T-helper 1 cell treated with Interleukin-12 subunit alpha and Interleukin-12 subunit beta and Interleukin-4 antibody, amounts not matched to agents 30 ng/mL and 1 ng/mL, for 36 hours (primary cell): ENCODE measurements around the gene TAF11L4. TPM values are rescaled to one million over a fixed set of nuclear protein-coding genes. Genes with fewer than 3 reads are reported as not detected.
"Not testable (repeated sequence)": the region's sequence is repeated elsewhere in the genome, so short reads cannot be mapped to it uniquely, and the experiment has no call there.

Experiments
- intact Hi-C: fragments of 100-400 bp; cut with micrococcal nuclease; formaldehyde crosslinking; loops from one replicate; pipeline ENCODE4 v1.15.1; 2024
- total RNA-seq: library from RNA; stranded (reverse); gene quantifications from 2 replicates; pipeline ENCODE4 v1.2.3, GENCODE V29; 2022

The TAF11L4 gene
- not detected in 2 replicates for total RNA-seq

DNA sequence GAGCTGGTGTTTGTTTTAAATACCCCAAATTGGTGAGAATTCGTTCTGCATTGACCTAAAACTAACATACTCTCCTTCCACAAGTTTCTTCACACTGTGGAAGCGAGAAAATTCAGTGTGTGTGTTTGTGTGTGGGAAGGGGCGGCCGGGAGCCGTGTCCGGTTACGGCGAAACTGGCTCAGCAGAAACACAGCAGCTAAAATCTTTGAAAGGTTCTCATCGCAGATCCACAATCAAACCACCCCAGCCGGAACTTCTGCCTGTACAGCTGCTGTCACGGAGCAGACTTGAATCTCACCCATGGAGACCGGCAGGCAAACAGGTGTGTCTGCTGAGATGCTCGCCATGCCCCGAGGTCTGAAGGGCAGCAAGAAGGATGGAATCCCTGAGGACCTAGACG lies at the start of gene TAF11L4:
Gene TAF11L4, plus strand, starts transcription at position 301 of the 400 bp plus-strand sequence.
- intact Hi-C loops, result not testable (repeated sequence)

- intact Hi-C loops, result not testable (repeated sequence)
These were observed 46.5 kb upstream of the TAF11L4 start for GRCh38 chr5:17475064-17475463.

GRCh38 chr5:17477043-17477442 lies 44.6 kb upstream of the TAF11L4 start:
- intact Hi-C loops, result no loop called here

- intact Hi-C loops, result no loop called here
These were observed 43.9 kb upstream of the TAF11L4 start for GRCh38 chr5:17477573-17478265.

DNA sequence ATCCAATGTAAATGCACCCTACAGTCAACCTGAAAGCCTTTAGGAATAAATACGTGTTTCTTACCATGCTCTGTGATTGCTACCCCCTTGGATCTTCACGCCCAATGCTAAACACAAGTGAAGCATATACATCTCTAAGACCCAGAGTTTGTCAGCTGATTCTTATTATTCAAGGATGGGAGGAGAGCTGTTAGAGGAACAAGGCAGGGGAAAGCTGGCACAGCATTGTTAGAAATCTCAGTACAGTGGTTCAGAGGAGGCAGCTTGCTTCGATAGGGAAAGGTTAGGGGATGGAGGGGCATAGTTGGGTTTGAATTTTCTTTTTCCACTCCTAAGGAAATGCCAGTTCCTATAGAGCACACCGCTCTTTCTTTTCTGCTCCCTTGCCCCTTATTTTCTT lies 40.2 kb upstream of the TAF11L4 start:
- intact Hi-C loops, result no loop called here

DNA sequence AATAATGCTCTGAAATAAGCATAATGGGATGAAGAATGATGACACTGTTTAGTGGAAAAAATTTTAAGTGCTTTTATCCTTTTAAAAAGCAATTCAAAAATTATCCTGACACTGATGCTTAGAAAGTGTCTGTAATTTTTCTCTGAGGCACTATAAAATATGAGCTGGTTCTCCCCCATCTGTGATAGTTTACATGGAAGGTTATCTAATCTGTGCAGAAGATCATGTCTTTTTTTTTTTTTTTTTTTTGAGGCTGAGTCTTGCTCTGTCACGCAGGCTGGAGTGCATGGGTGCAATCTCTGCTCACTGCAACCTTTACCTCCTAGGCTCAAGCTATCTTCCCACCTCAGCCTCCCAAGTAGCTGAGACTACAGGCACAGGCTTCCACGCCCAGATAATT lies 38.8 kb upstream of the TAF11L4 start:
- intact Hi-C loops, result no loop called here

DNA sequence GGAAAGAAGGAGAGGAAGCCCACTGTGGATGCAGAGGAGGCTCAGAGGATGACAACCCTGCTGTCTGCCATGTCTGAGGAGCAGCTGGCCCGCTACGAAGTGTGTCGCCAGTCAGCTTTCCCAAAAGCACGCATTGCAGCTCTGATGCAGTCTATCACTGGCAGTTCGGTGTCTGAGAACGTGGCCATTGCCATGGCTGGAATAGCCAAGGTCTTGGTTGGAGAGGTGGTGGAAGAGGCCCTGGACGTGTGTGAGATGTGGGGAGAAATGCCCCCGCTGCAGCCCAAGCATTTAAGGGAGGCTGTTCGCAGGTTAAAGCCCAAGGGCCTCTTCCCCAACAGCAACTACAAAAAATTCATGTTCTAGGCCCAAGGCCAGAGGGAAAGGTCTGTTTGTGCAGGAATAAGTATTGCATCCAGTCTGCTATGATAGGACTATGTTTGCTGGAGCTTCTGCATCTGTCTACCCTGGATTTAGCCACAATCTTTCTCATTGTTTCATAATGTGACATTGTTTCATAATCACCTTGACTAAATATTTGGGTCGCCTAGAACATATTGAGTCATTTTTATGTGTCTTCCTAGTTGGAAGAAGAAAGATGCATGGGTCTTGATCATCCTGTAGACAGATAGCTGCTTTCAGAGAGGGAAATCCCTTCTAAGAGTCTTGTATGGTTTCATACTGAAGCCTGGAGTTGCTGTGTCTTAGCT lies 35.0 kb upstream of the TAF11L4 start:
- intact Hi-C loops, result not testable (repeated sequence)

DNA sequence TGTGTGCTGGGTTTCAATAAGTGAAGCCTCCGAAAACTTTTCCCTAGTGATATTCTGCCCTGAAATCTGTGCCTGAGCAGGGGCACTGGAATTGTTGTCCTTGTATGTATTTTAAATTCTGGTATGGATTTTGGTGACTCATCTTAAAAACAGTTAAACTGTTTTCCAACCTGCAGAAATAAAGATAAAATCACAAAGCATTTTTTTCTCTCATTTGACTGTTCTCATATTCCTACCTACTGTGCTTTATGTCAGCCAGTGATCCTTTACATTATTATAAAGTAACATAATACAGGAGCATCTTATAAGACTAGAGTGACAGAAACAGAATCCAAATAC lies 34.5 kb upstream of the TAF11L4 start:
- intact Hi-C loops, result no loop called here

DNA sequence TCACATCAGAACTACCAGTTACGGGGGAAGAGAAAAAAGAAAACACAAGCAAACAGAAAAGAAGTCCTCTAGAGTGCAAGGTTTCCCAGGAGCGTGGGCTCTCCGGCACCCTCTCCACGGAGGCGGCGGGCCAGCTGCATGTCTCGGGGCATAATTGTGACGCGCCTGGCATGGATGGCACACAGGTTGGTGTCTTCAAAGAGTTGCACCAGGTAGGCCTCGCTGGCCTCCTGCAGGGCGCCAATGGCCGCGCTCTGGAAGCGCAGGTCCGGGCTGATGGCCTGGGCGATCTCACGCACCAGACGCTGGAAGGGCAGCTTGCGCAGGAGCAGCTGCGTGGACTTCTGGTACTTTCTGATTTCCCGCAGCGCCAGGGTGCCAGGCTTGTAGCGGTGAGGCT lies 30.3 kb upstream of the TAF11L4 start:
- intact Hi-C loops, result not testable (repeated sequence)

DNA sequence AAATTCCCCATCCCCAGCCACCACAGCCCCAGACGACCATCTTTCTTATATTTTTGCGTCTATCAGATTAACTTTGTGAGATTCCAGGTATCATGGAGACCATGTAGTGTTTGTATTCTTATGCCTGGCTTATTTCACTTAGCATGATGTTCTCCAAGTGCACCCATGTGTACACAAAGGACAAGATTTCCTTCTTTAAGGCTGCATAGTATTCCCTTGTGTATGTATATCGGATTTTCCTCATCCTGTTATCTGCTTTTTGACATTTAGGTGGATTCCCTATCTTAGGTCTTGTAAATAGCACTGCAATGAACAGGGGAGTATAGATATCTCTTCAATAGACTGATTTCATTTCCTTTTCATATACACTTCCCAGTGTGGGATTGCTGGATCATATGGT lies 28.8 kb upstream of the TAF11L4 start:
- intact Hi-C loops, result no loop called here

DNA sequence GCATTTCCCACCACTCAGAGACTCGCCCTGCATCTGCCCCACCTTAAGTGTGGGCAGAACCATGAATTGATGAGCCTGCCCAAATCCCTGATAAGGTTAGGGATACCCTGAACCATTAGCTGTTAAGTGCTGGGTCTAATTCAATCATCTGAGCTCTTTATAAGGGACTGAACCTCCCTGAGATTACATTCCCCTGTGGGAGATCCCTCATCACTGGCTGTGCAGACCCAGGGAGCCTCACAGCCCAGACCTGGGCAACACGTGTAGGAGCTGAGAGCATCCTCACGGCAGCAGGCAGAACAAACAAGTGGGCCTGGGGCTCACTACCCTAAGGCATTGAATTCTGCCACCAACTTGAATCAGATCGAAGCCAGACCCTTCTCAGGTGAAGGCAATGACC lies 24.2 kb upstream of the TAF11L4 start:
- intact Hi-C loops, result no loop called here

DNA sequence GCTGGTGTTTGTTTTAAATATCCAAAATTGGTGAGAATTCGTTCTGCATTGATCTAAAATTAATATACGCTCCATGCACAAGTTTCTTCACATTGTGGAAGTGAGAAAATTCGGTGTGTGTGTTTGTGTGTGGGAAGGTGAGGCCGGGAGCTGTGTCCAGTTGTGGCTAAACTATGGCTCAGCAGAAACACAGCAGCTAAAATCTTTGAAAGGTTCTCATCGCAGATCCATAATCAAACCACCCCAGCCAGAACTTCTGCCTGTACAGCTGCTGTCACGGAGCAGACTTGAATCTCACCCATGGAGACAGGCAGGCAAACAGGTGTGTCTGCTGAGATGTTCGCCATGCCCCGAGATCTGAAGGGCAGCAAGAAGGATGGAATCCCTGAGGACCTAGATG lies 23.7 kb upstream of the TAF11L4 start, which contains the start of gene TAF11L2:
Gene TAF11L2, plus strand, starts transcription at position 301 of the 400 bp plus-strand sequence.
- intact Hi-C loops, result not testable (repeated sequence)

DNA sequence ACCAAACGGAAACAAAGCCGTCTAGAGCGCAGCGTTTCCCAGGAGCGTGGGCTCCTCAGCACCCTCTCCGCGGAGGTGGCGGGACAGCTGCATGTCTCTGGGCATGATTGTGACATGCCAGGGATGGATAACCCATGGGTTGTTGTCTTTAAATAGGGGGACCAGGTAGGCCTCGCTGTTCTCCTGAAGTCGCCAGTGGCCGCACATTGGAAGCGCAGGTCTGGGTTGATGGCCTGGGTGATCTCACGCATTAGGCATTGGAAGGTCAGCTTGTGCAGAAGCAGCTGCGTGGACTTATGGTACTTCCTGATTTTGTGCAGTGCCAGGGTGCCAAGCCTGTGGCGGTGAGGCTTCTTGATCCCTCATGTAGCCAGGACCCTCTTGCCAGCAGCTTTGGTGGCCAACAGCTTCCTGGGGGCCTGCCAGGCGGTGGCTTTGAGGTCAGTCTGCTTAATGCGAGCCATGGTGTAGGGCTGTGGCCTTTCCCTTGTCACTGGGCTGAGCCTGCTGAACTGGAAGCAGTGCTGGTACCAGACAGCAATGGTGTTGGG lies 9.8 kb upstream of the TAF11L4 start:
- intact Hi-C loops, result no loop called here

DNA sequence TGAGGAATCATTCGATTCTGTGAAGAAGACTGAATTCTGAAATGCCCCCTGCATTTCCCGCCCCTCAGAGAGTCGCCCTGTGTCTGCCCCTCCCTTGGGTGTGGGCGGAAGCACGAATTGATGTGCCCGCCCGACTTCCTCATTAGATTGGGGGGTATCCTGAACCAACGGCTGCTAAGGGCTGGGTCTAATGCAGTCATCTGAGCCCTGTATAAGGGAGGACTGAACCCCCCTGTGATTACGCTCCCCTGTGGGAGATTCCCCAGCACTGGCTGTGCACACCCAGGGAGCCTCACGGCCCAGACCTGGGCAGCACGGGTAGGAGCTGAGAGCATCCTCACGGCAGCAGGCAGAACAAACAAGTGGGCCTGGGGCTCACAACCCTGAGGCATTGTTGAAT lies 4.1 kb upstream of the TAF11L4 start:
- intact Hi-C loops, result not testable (repeated sequence)

DNA sequence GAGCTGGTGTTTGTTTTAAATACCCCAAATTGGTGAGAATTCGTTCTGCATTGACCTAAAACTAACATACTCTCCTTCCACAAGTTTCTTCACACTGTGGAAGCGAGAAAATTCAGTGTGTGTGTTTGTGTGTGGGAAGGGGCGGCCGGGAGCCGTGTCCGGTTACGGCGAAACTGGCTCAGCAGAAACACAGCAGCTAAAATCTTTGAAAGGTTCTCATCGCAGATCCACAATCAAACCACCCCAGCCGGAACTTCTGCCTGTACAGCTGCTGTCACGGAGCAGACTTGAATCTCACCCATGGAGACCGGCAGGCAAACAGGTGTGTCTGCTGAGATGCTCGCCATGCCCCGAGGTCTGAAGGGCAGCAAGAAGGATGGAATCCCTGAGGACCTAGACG lies 3.5 kb upstream of the TAF11L4 start, which contains the start of gene TAF11L3:
Gene TAF11L3, plus strand, starts transcription at position 301 of the 400 bp plus-strand sequence.
- intact Hi-C loops, result not testable (repeated sequence)

DNA sequence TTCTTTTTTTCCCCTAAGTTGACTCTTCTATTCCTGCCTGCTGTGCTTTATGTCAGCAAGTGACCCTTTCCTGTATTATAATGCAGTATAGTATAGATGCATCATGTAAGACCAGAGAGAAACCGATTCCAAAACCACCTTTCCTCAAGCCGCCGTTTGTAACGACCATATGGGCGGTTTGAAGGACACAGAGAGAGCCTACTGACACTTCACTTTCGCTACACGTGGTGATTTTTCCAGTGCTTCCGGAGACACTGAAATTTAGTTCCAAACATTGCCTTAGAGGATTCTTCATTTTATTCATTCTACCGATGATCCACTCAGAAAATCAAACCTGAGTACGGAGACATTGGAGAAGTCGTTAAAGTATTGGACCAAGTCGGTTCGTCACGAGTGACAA lies 2.1 kb upstream of the TAF11L4 start:
- intact Hi-C loops, result not testable (repeated sequence)

GRCh38 chr5:17524935-17525334 lies 3.3 kb downstream of the TAF11L4 start, which contains the start of gene TAF11L5:
Gene TAF11L5 (plus strand): TSS chr5:17525235.
- intact Hi-C loops, result not testable (repeated sequence)

DNA sequence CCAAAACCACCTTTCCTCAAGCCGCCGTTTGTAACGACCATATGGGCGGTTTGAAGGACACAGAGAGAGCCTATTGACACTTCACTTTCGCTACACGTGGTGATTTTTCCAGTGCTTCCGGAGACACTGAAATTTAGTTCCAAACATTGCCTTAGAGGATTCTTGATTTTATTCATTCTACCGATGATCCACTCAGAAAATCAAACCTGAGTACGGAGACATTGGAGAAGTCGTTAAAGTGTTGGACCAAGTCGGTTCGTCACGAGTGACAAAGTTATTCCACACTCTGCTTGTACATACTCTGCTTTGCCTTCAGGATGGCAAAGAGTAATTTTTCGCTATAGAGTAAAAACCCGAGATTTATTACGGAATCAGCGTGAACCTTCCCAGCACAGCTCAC lies 4.9 kb downstream of the TAF11L4 start:
- intact Hi-C loops, result not testable (repeated sequence)

DNA sequence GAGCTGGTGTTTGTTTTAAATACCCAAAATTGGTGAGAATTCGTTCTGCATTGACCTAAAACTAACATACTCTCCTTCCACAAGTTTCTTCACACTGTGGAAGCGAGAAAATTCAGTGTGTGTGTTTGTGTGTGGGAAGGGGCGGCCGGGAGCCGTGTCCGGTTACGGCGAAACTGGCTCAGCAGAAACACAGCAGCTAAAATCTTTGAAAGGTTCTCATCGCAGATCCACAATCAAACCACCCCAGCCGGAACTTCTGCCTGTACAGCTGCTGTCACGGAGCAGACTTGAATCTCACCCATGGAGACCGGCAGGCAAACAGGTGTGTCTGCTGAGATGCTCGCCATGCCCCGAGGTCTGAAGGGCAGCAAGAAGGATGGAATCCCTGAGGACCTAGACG lies 6.8 kb downstream of the TAF11L4 start, which contains the start of gene TAF11L6:
Gene TAF11L6, plus strand, starts transcription at position 301 of the 400 bp plus-strand sequence.
- intact Hi-C loops, result not testable (repeated sequence)
